Breast epithelium (tissue), 4 donors: ENCODE measurements around the gene RYR1. TPM values are rescaled to one million over a fixed set of nuclear protein-coding genes. Genes with fewer than 3 reads are reported as not detected.

Experiments used
- DNase-seq, 2 donors: peaks; one replicate each; pipeline ENCODE4 v3.0.0-alpha.2; 2019; ENCODE audit warnings: low spot score in 2 of 2
- H3K27ac ChIP-seq, 2 donors: fragments of 200-600 bp; sonication (generic) in 1 of 2; one replicate each; pipeline ENCODE4 v1.5.1; 2016 to 2019; ENCODE audit warnings: mild to moderate bottlenecking in 1 of 2
- H3K27me3 ChIP-seq, 2 donors: fragments of 200-600 bp; sonication (generic) in 1 of 2; one replicate each; pipeline versions ENCODE4 v1.5.1 to v1.6.0; 2017 to 2019; ENCODE audit warnings: control low read depth in 1 of 2, mild to moderate bottlenecking in 1 of 2
- H3K36me3 ChIP-seq: fragments of 200-600 bp; one replicate; pipeline ENCODE4 v1.5.1; 2019
- H3K4me1 ChIP-seq, 2 donors: fragments of 200-600 bp; sonication (generic); one replicate each; pipeline ENCODE4 v1.5.1; 2016 to 2019; ENCODE audit warnings: control low read depth in 1 of 2
- H3K4me3 ChIP-seq, 3 donors: fragments of 200-600 bp; sonication (generic); 1 replicate in 2 of 3; 2 replicates in 1 of 3; pipeline ENCODE4 v1.5.1; 2016 to 2019; ENCODE audit warnings: mild to moderate bottlenecking in 3 of 3, moderate library complexity in 2 of 3
- H3K9me3 ChIP-seq, 2 donors: fragments of 200-600 bp; sonication (generic) in 1 of 2; one replicate each; pipeline ENCODE4 v1.5.1; 2016 to 2019; ENCODE audit warnings: control low read depth in 1 of 2
- POLR2A ChIP-seq: fragments of 450-650 bp; IDR thresholded peaks from one replicate; pipeline ENCODE4 v1.6.1; 2016; ENCODE audit warnings: antibody characterized with exemption, mild to moderate bottlenecking, moderate library complexity
- POLR2AphosphoS5 ChIP-seq, 3 donors: sonication (generic); formaldehyde crosslinking; IDR thresholded peaks; one replicate each; pipeline ENCODE4 v1.6.1; 2017; ENCODE audit warnings: antibody characterized with exemption in 3 of 3
- intact Hi-C: fragments of 100-400 bp; cut with DNase I; formaldehyde crosslinking; loops from one replicate; pipeline ENCODE4 v1.15.1; 2023; ENCODE audit warnings: low total_unique reads
- total RNA-seq, 3 donors: library from RNA; depleted of rRNA; stranded (reverse); fragments of >200 nt; gene quantifications; one replicate each; pipeline ENCODE4 v1.1.0, GENCODE V29; 2016
- TF ChIP-seq, protein P1 (sequence below), 3 donors: fragments of 450-650 bp; IDR thresholded peaks; one replicate each; pipeline ENCODE4 v1.5.1; 2016 to 2017; ENCODE audit warnings: antibody characterized with exemption in 3 of 3, mild to moderate bottlenecking in 3 of 3, moderate library complexity in 3 of 3

Gene RYR1
- total RNA-seq, 3 donors from 2014 or later, result 1.3 to 6.7 (median 3.5) TPM

DNA sequence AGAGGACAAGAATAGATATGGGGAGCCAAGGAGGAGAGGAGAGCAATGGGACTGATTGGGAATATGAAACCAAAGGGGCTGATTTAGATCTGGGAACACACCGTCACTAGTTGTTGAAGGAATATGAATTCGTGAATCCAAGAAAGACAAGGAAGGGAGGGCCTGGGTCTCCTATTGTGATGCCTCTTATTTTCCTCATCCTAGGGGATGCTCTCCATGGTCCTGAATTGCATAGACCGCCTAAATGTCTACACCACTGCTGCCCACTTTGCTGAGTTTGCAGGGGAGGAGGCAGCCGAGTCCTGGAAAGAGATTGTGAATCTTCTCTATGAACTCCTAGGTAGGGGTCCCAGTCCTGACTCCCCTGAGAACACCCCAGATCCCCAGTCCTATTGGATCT, 21.5 kb downstream of the RYR1 start:
- Histone ChIP-seq H3K9me3 (no peaks in the 10 kb centered on the region), H3K27me3 (no peaks in the 10 kb centered on the region), H3K4me3 (no peak overlapping the region), H3K36me3 (no peaks in the 10 kb centered on the region), H3K27ac (no peak overlapping the region), H3K4me1 (no peaks in the 10 kb centered on the region)
- no peak for DNase-seq
- TF ChIP-seq POLR2AphosphoS5 (IDR thresholded peaks at IDR 0.05), result no peak
- TF ChIP-seq POLR2A, result no peak
- TF ChIP-seq, protein P1, sequence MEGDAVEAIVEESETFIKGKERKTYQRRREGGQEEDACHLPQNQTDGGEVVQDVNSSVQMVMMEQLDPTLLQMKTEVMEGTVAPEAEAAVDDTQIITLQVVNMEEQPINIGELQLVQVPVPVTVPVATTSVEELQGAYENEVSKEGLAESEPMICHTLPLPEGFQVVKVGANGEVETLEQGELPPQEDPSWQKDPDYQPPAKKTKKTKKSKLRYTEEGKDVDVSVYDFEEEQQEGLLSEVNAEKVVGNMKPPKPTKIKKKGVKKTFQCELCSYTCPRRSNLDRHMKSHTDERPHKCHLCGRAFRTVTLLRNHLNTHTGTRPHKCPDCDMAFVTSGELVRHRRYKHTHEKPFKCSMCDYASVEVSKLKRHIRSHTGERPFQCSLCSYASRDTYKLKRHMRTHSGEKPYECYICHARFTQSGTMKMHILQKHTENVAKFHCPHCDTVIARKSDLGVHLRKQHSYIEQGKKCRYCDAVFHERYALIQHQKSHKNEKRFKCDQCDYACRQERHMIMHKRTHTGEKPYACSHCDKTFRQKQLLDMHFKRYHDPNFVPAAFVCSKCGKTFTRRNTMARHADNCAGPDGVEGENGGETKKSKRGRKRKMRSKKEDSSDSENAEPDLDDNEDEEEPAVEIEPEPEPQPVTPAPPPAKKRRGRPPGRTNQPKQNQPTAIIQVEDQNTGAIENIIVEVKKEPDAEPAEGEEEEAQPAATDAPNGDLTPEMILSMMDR (IDR thresholded peaks at IDR 0.05), result no peak
- intact Hi-C loops, result no loop called here

DNA sequence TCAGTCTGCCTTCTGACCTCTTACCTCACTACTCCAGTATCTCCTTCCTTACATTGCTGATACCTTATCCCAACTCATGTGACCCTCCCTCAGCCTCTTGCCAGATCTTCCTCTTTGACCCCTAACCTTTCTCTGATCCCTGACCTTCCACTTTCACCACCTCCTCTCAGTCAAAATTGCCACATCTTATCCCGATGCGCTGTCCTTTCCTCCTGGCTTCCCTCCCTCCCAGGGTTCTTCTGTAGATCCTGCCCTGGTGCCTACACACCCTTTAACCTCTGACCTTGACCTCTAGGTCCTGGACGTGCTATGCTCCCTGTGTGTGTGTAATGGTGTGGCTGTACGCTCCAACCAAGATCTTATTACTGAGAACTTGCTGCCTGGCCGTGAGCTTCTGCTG, 23.7 kb downstream of the RYR1 start:
- Histone ChIP-seq H3K4me1 (no peaks in the 10 kb centered on the region), H3K4me3 (no peak overlapping the region), H3K36me3 (no peaks in the 10 kb centered on the region), H3K27ac (no peak overlapping the region), H3K9me3 (no peaks in the 10 kb centered on the region), H3K27me3 (peaks cover 0 to 2% of the 10 kb centered on the region in 2 donors)
- DNase-seq, result no peak
- intact Hi-C loops, result no loop called here
- no peak for TF ChIP-seq POLR2A
- TF ChIP-seq POLR2AphosphoS5 (IDR thresholded peaks at IDR 0.05), result no peak
- TF ChIP-seq, protein P1 (IDR thresholded peaks at IDR 0.05), result no peak

DNA sequence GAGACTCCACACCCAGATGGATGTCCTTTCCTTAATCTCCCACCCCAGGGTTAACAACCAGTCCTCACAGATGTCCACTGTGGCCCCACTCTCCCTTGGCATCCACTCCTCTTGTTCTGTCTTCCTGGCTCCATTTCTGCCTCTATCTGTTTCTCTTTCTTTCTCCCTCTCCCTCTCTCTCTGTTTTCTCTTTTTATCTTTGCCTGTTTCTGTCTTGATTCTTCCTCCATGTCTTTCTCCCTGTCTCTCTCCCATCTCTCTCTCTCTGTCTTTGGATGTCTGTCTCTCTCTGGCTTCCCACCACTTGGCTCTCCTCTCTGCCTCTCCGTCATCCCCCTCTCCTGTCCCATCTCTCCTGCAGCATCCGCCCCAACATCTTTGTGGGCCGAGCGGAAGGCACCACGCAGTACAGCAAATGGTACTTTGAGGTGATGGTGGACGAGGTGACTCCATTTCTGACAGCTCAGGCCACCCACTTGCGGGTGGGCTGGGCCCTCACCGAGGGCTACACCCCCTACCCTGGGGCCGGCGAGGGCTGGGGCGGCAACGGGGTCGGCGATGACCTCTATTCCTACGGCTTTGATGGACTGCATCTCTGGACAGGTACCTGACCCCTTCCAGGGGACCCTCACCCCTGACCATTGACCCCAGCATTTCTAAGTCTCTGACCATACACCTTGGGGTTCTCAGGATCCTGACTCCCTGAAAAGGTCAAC, 24.4 kb downstream of the RYR1 start:
- Histone ChIP-seq H3K9me3 (no peaks in the 10 kb centered on the region), H3K36me3 (no peaks in the 10 kb centered on the region), H3K27ac (no peak overlapping the region), H3K4me3 (no peak overlapping the region), H3K4me1 (no peaks in the 10 kb centered on the region), H3K27me3 (peaks cover 0 to 5% of the 10 kb centered on the region in 2 donors)
- intact Hi-C loops, result no loop called here
- no peak for DNase-seq
- TF ChIP-seq POLR2A (no peak), POLR2AphosphoS5 (IDR thresholded peaks at IDR 0.05) (no peak)
- TF ChIP-seq, protein P1 (IDR thresholded peaks at IDR 0.05), result no peak

DNA sequence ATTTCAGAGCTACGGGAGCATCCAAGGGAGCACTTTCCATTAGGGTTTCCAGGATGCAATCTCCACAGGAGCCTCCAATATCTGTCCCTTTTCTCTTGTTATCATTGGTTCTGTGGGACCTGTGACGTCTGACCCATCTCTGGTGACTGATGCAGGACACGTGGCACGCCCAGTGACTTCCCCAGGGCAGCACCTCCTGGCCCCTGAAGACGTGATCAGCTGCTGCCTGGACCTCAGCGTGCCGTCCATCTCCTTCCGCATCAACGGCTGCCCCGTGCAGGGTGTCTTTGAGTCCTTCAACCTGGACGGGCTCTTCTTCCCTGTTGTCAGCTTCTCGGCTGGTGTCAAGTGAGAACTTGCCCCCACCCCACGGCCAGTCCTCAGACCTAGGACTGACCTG, 25.5 kb downstream of the RYR1 start:
- no peaks in the 10 kb centered on the region for H3K9me3 ChIP-seq
- H3K4me1 ChIP-seq, result no peaks in the 10 kb centered on the region
- intact Hi-C loops, result no loop called here
- H3K27ac ChIP-seq, result no peak overlapping the region
- TF ChIP-seq, protein P1 (IDR thresholded peaks at IDR 0.05), result no peak
- TF ChIP-seq POLR2A, result no peak
- TF ChIP-seq POLR2AphosphoS5 (IDR thresholded peaks at IDR 0.05), result no peak
- peaks cover 0 to 5% of the 10 kb centered on the region in 2 donors for H3K27me3 ChIP-seq
- H3K36me3 ChIP-seq, result no peaks in the 10 kb centered on the region
- no peak overlapping the region for H3K4me3 ChIP-seq
- no peak for DNase-seq

DNA sequence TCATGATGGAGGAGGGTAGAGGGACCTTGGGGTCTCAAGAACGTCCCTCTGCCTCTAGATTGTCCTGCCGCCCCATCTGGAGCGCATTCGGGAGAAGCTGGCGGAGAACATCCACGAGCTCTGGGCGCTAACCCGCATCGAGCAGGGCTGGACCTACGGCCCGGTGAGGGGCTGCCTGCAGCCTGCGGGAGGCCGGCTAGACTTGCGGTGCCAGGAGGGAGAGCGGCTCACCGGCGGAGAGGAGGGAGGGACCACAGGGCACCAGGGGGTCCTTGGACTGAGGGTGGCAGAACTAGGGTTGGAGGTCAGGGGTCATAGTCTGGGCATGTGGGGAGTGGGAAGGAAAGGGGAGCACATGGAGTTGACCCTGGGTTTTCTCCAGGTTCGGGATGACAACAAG, 29.9 kb downstream of the RYR1 start:
- Histone ChIP-seq H3K27ac (no peak overlapping the region), H3K4me3 (no peak overlapping the region), H3K27me3 (peaks cover 0 to 5% of the 10 kb centered on the region in 2 donors), H3K9me3 (peaks cover 0 to 4% of the 10 kb centered on the region in 2 donors), H3K36me3 (no peaks in the 10 kb centered on the region), H3K4me1 (no peaks in the 10 kb centered on the region)
- DNase-seq, result no peak
- intact Hi-C loops, result no loop called here
- TF ChIP-seq POLR2A, result no peak
- no peak for TF ChIP-seq POLR2AphosphoS5 (IDR thresholded peaks at IDR 0.05)
- TF ChIP-seq, protein P1 (IDR thresholded peaks at IDR 0.05), result no peak
